ENCODE results near the gene GNG10. TPM values are rescaled to one million over a fixed set of nuclear protein-coding genes. Genes with fewer than 3 reads are reported as not detected.

Gene GNG10
- total RNA-seq, 1 experiment from 2014 or later, result 21.5 TPM

- no peak for TF ChIP-seq CTCF (IDR thresholded peaks at IDR 0.05; ENCODE audit: unreplicated experiment)
- CTCF ChIA-PET, result no interaction called here
- H3K36me3 Mint-ChIP-seq (ENCODE audit: insufficient read depth, unreplicated experiment), result peaks cover 20% of the 10 kb centered on the region
- no peaks in the 10 kb centered on the region for H3K9me3 Mint-ChIP-seq (ENCODE audit: low read depth, unreplicated experiment)
- no peak for DNase-seq
- peaks cover 20% of the 10 kb centered on the region for H3K4me1 Mint-ChIP-seq (ENCODE audit: low read depth, unreplicated experiment)
- H3K4me3 Mint-ChIP-seq (ENCODE audit: low read depth, unreplicated experiment), result peak overlapping the region; percentile 97
- intact Hi-C loops (cut with micrococcal nuclease; ENCODE audit: unreplicated experiment), result loop anchor here (10.0 kb wide), 1 partner anchor 94 kb away; no protein-coding TSS in a partner anchor
- no peaks in the 10 kb centered on the region for H3K27me3 Mint-ChIP-seq (ENCODE audit: unreplicated experiment)
- H3K27ac Mint-ChIP-seq (ENCODE audit: unreplicated experiment), result peak overlapping the region; percentile 91
- BruUV-seq (replicated peaks), result no TSS peak
Observed at GRCh38 chr9:111630182-111630963, 31.0 kb upstream of the GNG10 start.

GRCh38 chr9:111630964-111631213, 30.5 kb upstream of the GNG10 start:
- intact Hi-C loops (cut with micrococcal nuclease; ENCODE audit: unreplicated experiment), result loop anchor here (10.0 kb wide), 1 partner anchor 94 kb away; no protein-coding TSS in a partner anchor
- CTCF ChIA-PET, result interaction anchor here (0.8 kb wide), 1 partner anchor 9 kb away, joined by 3 read pairs; no protein-coding TSS in a partner anchor
- DNase-seq, result no peak
- Mint-ChIP-seq H3K4me1 (ENCODE audit: low read depth, unreplicated experiment) (peaks cover 20% of the 10 kb centered on the region), H3K27ac (ENCODE audit: unreplicated experiment) (peak overlapping the region; percentile 91), H3K4me3 (ENCODE audit: low read depth, unreplicated experiment) (peak overlapping the region; percentile 97), H3K9me3 (ENCODE audit: low read depth, unreplicated experiment) (no peaks in the 10 kb centered on the region), H3K27me3 (ENCODE audit: unreplicated experiment) (no peaks in the 10 kb centered on the region), H3K36me3 (ENCODE audit: insufficient read depth, unreplicated experiment) (peaks cover 20% of the 10 kb centered on the region)
- TF ChIP-seq CTCF (IDR thresholded peaks at IDR 0.05; ENCODE audit: unreplicated experiment), result no peak
- no TSS peak for BruUV-seq (replicated peaks)

- Mint-ChIP-seq H3K27ac (ENCODE audit: unreplicated experiment) (peak within 1 kb of the TSS; percentile 91), H3K27me3 (ENCODE audit: unreplicated experiment) (no peaks in the 10 kb centered on the region), H3K4me3 (ENCODE audit: low read depth, unreplicated experiment) (peak within 1 kb of the TSS; percentile 97), H3K36me3 (ENCODE audit: insufficient read depth, unreplicated experiment) (peaks cover 20% of the 10 kb centered on the region), H3K9me3 (ENCODE audit: low read depth, unreplicated experiment) (no peaks in the 10 kb centered on the region), H3K4me1 (ENCODE audit: low read depth, unreplicated experiment) (peaks cover 20% of the 10 kb centered on the region)
- no TSS peak for BruUV-seq (replicated peaks)
- no peak for TF ChIP-seq CTCF (IDR thresholded peaks at IDR 0.05; ENCODE audit: unreplicated experiment)
- intact Hi-C loops (cut with micrococcal nuclease; ENCODE audit: unreplicated experiment), result loop anchor here (10.0 kb wide), 1 partner anchor 93 kb away; no protein-coding TSS in a partner anchor
- CTCF ChIA-PET, result interaction anchor here (0.6 to 0.8 kb wide), 2 partner anchors 10 to 885 kb away, joined by 3 to 4 read pairs; no protein-coding TSS in a partner anchor
- peak; percentile 93 for DNase-seq
Observed at GRCh38 chr9:111631214-111631971, 30.0 kb upstream of the GNG10 start, which contains the start of gene DNAJC25. DNAJC25 (plus strand) TSS chr9:111631334; CDS start chr9:111631408, 74 bp downstream.

- peak overlapping the region; percentile 97 for H3K4me3 Mint-ChIP-seq (ENCODE audit: low read depth, unreplicated experiment)
- TF ChIP-seq CTCF (IDR thresholded peaks at IDR 0.05; ENCODE audit: unreplicated experiment), result no peak
- intact Hi-C loops (cut with micrococcal nuclease; ENCODE audit: unreplicated experiment), result loop anchor here (10.0 kb wide), 1 partner anchor 93 kb away; no protein-coding TSS in a partner anchor
- peaks cover 20% of the 10 kb centered on the region for H3K36me3 Mint-ChIP-seq (ENCODE audit: insufficient read depth, unreplicated experiment)
- BruUV-seq (replicated peaks), result no TSS peak
- peaks cover 20% of the 10 kb centered on the region for H3K4me1 Mint-ChIP-seq (ENCODE audit: low read depth, unreplicated experiment)
- H3K27me3 Mint-ChIP-seq (ENCODE audit: unreplicated experiment), result no peaks in the 10 kb centered on the region
- no peak for DNase-seq
- CTCF ChIA-PET, result interaction anchor here (0.5 kb wide), 1 partner anchor 249 kb away, joined by 3 read pairs; no protein-coding TSS in a partner anchor
- no peaks in the 10 kb centered on the region for H3K9me3 Mint-ChIP-seq (ENCODE audit: low read depth, unreplicated experiment)
- H3K27ac Mint-ChIP-seq (ENCODE audit: unreplicated experiment), result peak overlapping the region; percentile 56
Observed at GRCh38 chr9:111632060-111632459, 29.3 kb upstream of the GNG10 start.

Data from Calu3 (cell line).